ENCODE data around the gene ANKRD52. TPM values are rescaled to one million over a fixed set of nuclear protein-coding genes. Genes with fewer than 3 reads are reported as not detected.
A peak's percentile ranks its signal among the peaks of the same experiment; 100 is the strongest.

ANKRD52 gene
- total and polyA plus RNA-seq, 2 of the 8 experiments (the other 6 are each of a cell fraction or from before 2014, with no cell fraction given), result 14.0 to 36.3 TPM

DNA sequence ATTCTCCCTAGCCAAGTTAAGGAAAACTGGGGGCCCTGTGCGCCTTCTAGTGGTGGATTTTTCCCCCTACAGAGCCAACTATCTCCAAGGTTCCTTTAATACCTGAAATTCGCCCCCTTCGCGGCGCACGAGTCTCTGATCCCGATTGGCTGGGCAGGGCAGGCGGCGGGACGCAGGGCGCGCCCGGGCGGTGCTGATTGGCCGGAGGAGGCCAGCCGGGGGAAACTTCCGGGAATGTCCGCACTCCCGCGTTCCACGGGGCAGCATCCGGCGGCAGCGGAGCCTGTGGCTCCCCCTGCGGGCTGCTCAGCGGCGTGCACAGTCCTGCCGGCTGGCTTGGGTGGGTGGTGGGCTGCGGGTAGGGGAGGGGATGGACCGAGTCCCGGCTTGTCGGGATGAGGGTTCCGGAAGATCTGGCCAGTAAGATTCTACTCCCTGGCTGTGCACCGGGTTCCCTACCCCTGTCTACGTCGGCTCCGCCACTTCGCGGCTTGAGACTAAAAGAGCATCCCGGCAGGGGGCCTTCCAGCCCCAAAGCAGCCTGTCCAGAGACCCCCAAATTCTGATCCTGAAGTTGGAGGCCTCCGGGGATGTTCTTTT lies 34.0 kb downstream of the ANKRD52 start, which contains the start of gene NABP2 (continued):
- TF ChIP-seq SIRT6 (IDR thresholded peaks at IDR 0.05; ENCODE audit: low read length) (no peak), NRF1 (IDR thresholded peaks at IDR 0.05; ENCODE audit: low read depth, low read length) (no peak), RFX5 (IDR thresholded peaks at IDR 0.05; ENCODE audit: borderline replicate concordance, low read depth, low read length) (no peak), KDM4A (IDR thresholded peaks at IDR 0.05; ENCODE audit: low read depth, low read length, severe bottlenecking) (peak; percentile 51), FOSL1 (IDR thresholded peaks at IDR 0.05; ENCODE audit: insufficient read depth, low read depth, low read length) (no peak), KDM1A (IDR thresholded peaks at IDR 0.05; ENCODE audit: borderline replicate concordance, low read length) (no peak), EP300 (IDR thresholded peaks at IDR 0.05; ENCODE audit: borderline replicate concordance in 1 of 2, low read depth in 2 of 2, low read length in 2 of 2) (no peak), SAP30 (IDR thresholded peaks at IDR 0.05; ENCODE audit: insufficient read depth, insufficient replicate concordance, low read length) (no peak), ZNF274 (IDR thresholded peaks at IDR 0.05; ENCODE audit: borderline replicate concordance, extremely low read depth, low read length) (no peak), POLR2A (IDR thresholded peaks at IDR 0.05; ENCODE audit: control extremely low read depth in 1 of 2, low read depth in 2 of 2, low read length in 2 of 2) (no peak), CEBPB (IDR thresholded peaks at IDR 0.05; ENCODE audit: low read depth, low read length) (no peak; the same call in 1 of the 2 replicates), TBP (IDR thresholded peaks at IDR 0.05; ENCODE audit: low read depth, low read length) (peak; percentile 65; the same call in 1 of the 2 replicates), CHD2 (IDR thresholded peaks at IDR 0.05; ENCODE audit: low read length) (peak; percentile 75), TEAD4 (IDR thresholded peaks at IDR 0.05; ENCODE audit: low read depth, low read length) (peak; percentile 83; the same call in 1 of the 2 replicates), GABPA (IDR thresholded peaks at IDR 0.05; ENCODE audit: borderline replicate concordance, insufficient read depth, low read length) (peak; percentile 86; the same call in 1 of the 2 replicates), CREB1 (IDR thresholded peaks at IDR 0.05) (peak; percentile 60), SRF (IDR thresholded peaks at IDR 0.05; ENCODE audit: low read depth, low read length) (no peak), YY1 (IDR thresholded peaks at IDR 0.05; ENCODE audit: low read depth, low read length) (peak; percentile 19; the same call in 1 of the 2 replicates), KDM5A (IDR thresholded peaks at IDR 0.05; ENCODE audit: low read length) (no peak)
- TF ChIP-seq, protein P1, sequence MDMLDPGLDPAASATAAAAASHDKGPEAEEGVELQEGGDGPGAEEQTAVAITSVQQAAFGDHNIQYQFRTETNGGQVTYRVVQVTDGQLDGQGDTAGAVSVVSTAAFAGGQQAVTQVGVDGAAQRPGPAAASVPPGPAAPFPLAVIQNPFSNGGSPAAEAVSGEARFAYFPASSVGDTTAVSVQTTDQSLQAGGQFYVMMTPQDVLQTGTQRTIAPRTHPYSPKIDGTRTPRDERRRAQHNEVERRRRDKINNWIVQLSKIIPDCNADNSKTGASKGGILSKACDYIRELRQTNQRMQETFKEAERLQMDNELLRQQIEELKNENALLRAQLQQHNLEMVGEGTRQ (IDR thresholded peaks at IDR 0.05; ENCODE audit: low read length), result peak; percentile 33; the same call in 1 of the 2 replicates

All from H1 (cell line).